ENCODE data around the gene DHX30.

DNA sequence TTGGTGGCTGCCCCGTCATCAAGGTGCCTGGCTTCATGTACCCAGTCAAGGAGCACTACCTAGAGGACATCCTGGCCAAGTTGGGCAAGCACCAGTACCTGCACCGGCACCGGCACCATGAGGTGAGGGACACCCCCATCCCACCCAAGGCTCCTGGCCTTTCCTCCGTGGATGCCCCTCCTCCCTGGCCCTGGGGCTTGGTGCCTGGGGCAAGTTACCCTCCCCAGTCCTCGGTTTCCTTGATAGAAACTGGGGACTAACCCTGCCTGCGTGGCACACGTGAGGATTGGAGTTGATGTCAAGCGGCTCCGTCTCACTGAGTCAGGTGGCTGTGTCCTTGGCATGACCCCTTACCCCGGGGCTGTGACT, 43.9 kb downstream of the DHX30 start:
- TF ChIP-seq, protein P1, sequence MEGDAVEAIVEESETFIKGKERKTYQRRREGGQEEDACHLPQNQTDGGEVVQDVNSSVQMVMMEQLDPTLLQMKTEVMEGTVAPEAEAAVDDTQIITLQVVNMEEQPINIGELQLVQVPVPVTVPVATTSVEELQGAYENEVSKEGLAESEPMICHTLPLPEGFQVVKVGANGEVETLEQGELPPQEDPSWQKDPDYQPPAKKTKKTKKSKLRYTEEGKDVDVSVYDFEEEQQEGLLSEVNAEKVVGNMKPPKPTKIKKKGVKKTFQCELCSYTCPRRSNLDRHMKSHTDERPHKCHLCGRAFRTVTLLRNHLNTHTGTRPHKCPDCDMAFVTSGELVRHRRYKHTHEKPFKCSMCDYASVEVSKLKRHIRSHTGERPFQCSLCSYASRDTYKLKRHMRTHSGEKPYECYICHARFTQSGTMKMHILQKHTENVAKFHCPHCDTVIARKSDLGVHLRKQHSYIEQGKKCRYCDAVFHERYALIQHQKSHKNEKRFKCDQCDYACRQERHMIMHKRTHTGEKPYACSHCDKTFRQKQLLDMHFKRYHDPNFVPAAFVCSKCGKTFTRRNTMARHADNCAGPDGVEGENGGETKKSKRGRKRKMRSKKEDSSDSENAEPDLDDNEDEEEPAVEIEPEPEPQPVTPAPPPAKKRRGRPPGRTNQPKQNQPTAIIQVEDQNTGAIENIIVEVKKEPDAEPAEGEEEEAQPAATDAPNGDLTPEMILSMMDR (IDR thresholded peaks at IDR 0.05): no peak
- TF ChIP-seq POLR2AphosphoS5 (IDR thresholded peaks at IDR 0.05; ENCODE audit: insufficient read depth in 1 of 2, low read depth in 1 of 2): peak in 1 of 2 donors; percentile 4
- TF ChIP-seq POLR2A (IDR thresholded peaks at IDR 0.05): no peak
